GM08714 (cell line): ENCODE data around the gene MAGT1.

Source experiments
- H3K4me3 ChIP-seq: fragments of 200-500 bp; sonication (Bioruptor generic); 2 replicates; pipeline ENCODE4 v1.5.1; 2014; ENCODE audit warnings: mild to moderate bottlenecking, low read length, inconsistent platforms
- ZNF274 ChIP-seq: IDR thresholded peaks from 2 replicates; pipeline ENCODE4 v1.6.1; 2012; ENCODE audit warnings: mild to moderate bottlenecking, low read depth, low read length

The MAGT1 gene

DNA sequence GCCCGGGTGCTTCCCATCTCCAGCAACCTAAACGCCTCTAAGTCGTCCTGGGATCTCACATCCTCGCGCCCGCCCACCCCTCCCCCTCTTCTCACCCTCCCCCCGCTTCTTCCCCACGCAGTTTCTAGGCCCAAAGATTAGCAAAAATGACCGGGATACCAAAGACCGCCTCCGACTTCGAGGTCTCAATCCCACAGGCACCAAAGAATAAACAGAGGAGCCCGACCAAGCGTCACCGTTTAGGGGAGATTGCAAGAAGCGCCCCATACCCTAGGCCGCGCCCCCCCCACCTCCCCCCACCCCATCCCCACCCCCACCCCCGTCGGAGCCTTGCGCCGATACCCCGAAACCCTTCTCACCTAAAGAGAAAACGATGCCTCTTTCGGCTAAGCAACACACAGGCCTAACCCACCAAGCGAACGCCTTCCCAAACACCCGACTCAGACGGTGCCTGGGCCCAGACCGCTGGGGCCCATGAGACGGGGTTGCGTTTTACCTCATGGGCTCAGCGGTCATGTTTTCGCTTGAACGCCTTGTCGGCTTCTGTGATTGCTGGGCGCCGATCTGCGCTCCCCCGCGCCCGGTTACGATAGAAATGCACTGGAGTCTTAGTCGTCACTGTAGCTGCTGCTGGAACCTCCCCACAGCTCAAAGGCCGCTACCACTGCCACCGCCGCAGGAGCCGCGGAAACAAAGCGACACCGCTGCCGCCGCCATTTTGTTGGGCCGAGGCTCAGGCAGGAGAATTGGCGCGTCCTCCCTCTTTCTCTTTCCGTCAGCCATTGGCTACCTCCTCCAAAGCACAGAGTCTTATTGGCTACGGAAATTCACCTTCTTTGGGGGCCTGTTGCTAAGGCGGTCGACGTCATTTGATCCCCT lies 109.5 kb downstream of the MAGT1 start, which contains the start of gene ATRX:
TSS of gene ATRX (minus strand) at position 731 of the 879 bp plus-strand sequence. CDS start at position 516, 215 bp downstream.
- TF ChIP-seq ZNF274: no peak
- H3K4me3 ChIP-seq: peak within 1 kb of the TSS; percentile 99

DNA sequence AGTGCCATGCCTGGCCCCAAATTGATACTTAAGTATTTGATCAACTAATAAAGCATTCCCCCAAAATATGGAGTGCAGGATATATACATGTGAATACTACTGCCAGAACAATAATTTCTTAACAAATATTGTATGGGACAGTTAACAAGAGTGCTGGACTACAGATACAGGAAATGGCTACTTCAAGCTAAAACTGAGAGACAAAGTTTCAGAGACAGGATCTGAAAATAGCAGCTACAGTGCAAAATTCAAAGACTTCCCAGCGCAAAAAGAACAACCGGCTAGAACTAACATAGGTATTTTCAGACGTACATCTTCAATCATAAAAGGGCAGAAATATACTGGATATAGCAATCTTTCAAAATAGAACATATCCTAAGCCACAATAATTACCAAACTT lies 115.5 kb downstream of the MAGT1 start:
- no peak for TF ChIP-seq ZNF274
- H3K4me3 ChIP-seq: no peak overlapping the region

DNA sequence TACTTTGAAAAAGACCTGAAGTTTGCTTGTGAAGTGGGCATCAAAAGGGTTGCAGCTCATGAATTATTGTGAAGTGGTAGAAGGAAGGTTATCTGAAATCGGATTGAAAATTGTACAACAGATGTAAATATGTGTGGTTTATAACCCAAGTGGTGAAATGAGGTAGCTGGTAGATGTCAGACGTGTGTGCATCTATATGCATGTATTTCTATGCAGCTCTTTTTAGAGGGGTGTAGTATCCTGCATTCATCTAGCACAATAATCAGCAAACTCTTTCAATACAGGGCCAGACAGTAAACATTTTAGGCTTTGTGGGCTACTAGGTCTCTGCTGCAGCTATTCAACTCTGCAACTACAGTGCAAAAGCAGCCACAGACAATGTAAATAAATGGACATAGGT lies 118.6 kb downstream of the MAGT1 start:
- no peak overlapping the region for H3K4me3 ChIP-seq
- TF ChIP-seq ZNF274: no peak
